RWPE1 (cell line): Measurements from ENCODE around the gene CDX1.

Source experiments
- CTCF ChIA-PET: fragments of 350-600 bp; sonication (Branson Sonifier 250); formaldehyde crosslinking; extraction: SDS; loops from one replicate; lab custom pipeline; 2021; lab: Yijun Ruan, JAX
- POLR2A ChIA-PET: fragments of 400-600 bp; formaldehyde crosslinking; extraction: SDS; loops from one replicate; lab custom pipeline; 2020; ENCODE audit warnings: antibody characterized with exemption; ENCODE audit not compliant: low non-redundant PET; lab: Yijun Ruan, JAX
- DNase-seq: peaks from one replicate; pipeline ENCODE4 v3.0.0; 2012; ENCODE audit warnings: low spot score
- H3K27ac ChIP-seq: fragments of 450-650 bp; 2 replicates; pipeline ENCODE4 v1.5.1; 2017
- TF ChIP-seq, protein P1 (sequence below): fragments of 450-650 bp; conservative IDR thresholded peaks from 2 replicates; pipeline ENCODE4 v1.5.1; 2017; ENCODE audit warnings: low read depth, mild to moderate bottlenecking

The CDX1 gene

DNA sequence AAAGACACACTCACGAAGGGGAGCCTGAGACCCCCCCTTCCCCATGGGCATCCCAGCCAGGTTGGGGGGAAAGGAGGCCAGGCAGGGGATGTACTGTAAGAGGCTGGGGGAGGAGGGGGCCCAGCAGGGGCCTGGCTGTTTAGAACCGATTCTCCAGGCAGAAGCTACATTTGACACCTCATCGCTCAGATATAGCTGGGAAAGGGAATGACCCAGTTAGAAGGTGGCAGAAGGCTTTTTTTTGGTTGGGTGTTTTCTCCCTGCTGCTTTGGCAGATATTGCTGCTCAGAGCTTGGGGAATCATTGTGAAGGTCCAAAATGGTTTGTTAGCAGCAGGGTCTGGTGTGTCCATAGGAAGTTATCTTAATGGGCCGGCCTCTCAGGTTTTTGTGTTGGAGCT is 6.0 kb downstream of the CDX1 start:
- POLR2A ChIA-PET = interaction anchor here (0.5 kb wide), 1 partner anchor 37 kb away, joined by 3 read pairs; no protein-coding TSS in a partner anchor
- CTCF ChIA-PET = interaction anchor here (0.7 to 1.2 kb wide), 3 partner anchors 18 to 43 kb away, joined by 3 to 4 read pairs (median 3); no protein-coding TSS in a partner anchor

DNA sequence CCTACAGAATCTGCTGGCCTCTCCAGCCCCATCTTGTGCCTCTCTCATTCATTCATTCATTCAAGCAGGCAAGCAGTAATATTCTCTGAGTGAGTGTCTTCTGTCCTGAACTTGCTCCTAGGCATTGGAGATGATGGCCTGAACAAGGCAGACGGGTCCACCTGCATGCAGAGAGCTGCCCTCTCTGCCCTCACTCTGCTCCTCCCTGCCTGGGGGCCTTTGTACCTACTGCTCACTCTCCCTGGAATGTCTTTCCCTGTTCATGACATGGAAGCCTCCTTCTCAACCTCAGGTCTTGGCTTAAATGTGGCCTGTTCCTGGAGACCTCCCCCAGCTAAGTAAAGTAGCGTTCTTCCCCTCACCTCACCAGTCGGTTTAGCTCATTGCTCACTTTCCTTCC is 6.6 kb downstream of the CDX1 start:
- CTCF ChIA-PET = interaction anchor here (0.7 to 1.0 kb wide), 2 partner anchors 17 to 43 kb away, joined by 3 to 4 read pairs; no protein-coding TSS in a partner anchor
- no peak for DNase-seq
- POLR2A ChIA-PET = interaction anchor here (0.5 kb wide), 1 partner anchor 36 kb away, joined by 3 read pairs; no protein-coding TSS in a partner anchor
- TF ChIP-seq, protein P1, sequence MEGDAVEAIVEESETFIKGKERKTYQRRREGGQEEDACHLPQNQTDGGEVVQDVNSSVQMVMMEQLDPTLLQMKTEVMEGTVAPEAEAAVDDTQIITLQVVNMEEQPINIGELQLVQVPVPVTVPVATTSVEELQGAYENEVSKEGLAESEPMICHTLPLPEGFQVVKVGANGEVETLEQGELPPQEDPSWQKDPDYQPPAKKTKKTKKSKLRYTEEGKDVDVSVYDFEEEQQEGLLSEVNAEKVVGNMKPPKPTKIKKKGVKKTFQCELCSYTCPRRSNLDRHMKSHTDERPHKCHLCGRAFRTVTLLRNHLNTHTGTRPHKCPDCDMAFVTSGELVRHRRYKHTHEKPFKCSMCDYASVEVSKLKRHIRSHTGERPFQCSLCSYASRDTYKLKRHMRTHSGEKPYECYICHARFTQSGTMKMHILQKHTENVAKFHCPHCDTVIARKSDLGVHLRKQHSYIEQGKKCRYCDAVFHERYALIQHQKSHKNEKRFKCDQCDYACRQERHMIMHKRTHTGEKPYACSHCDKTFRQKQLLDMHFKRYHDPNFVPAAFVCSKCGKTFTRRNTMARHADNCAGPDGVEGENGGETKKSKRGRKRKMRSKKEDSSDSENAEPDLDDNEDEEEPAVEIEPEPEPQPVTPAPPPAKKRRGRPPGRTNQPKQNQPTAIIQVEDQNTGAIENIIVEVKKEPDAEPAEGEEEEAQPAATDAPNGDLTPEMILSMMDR = no peak
- no peak overlapping the region for H3K27ac ChIP-seq

More for the DNA sequence above, 6.0 kb downstream of the CDX1 start:
- DNase-seq = no peak
- TF ChIP-seq, protein P1 = no peak
- no peak overlapping the region for H3K27ac ChIP-seq

DNA sequence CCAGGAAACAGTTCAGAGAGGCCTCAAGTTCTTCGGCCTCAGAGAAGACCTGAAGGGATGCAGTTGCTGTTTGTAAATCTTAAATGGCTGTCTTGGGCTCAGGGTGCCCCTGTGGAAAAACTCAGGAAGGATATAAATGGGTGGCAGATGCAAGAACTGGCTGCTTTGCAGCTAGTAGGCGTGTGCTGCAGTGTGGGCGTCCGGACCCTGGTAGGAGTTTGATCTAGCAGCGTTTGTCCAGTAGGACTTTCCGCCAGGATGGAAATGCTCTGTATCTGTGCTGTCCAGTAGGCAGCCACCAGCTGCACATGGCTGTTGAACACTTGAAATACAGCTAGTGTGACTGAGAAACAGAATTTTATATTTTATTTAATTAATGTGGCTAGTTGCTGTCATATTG is 7.7 kb downstream of the CDX1 start:
- no peak overlapping the region for H3K27ac ChIP-seq
- CTCF ChIA-PET = interaction anchor here (0.6 to 1.4 kb wide), 5 partner anchors 44 to 307 kb away, joined by 3 to 7 read pairs (median 3); no protein-coding TSS in a partner anchor
- TF ChIP-seq, protein P1 = no peak
- POLR2A ChIA-PET = no interaction called here
- no peak for DNase-seq

DNA sequence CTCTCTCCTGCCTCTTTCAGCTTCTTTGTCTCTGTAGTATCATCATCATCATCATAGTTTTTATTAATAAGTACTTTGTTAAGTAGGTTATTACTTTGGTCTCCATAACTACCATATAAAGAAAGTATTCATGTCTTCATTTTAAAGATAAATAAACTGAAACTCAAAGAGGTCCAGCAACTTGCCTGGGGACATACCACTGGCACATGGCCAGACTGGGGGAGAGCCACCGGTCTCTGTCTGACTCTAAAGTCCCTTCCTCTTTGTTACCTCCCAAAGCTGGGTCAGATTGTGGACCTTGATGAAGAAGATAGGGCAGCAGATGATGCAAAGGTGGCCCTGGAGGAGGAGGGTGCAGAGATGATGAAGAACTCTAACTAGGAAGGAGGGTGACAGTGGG is 8.5 kb downstream of the CDX1 start:
- H3K27ac ChIP-seq = no peak overlapping the region
- TF ChIP-seq, protein P1 = no peak
- ChIA-PET POLR2A (no interaction called here), CTCF (interaction anchor here (0.6 to 2.0 kb wide), 8 partner anchors 13 to 507 kb away, joined by 3 to 10 read pairs (median 4); no protein-coding TSS in a partner anchor)
- DNase-seq = no peak

DNA sequence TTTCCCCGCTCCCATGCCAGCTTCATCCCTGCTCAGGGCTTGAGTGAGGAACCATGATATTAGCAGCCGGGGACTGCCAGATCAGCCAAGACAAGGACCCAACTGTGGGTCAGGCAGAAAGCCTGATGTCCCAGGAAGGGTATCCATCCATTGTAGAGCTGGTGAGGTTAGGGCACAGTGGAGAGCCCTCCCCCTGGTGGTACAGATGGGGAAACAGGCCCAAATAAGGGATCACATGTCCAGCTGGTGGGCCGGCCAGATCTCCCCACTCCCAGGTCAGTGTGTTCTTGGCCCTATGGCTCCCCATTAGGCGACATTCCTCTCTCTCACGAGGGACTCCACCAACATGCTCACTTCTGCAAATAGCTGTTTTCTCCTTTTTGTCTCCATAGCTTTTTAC is 9.0 kb downstream of the CDX1 start:
- CTCF ChIA-PET = interaction anchor here (0.6 to 2.0 kb wide), 6 partner anchors 13 to 103 kb away, joined by 3 to 10 read pairs (median 4); no protein-coding TSS in a partner anchor
- TF ChIP-seq, protein P1 = no peak; the same call in 1 of the 2 replicates
- H3K27ac ChIP-seq = no peak overlapping the region
- DNase-seq = peak; percentile 55
- POLR2A ChIA-PET = no interaction called here

DNA sequence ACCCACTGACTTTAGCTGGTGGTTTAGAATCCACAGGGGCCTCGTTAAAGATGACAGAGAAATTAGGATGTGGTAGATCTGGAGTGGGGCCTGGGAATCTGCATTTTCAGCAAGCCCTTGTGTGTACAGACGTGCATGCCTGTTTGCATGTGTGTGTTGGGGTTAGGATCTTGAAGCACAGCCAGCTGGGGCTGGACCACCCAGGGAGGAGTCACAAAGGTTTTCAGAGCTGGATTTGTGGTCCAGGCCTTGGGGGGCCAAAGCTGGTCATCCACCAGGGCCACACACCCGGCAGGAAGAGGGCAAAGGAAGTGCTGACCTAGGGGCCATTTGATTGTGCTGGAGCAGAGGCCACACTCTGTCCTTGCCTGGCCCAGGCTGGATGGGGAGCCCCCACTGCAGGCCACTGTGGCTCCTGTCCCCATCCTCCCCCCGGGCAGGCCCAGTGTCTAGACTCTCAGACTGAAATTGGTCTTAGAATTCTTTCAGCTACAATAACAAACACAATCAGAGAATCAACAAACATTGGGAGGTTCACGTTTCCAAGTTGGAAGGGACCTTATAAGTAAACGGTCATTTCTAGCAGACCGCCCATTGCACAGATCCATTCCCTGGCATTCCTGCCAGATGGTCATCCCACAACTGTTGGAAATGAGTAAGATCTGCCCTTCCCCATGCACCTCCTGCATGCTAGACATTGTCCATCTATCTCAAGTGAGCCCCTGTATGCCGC is 10.3 kb downstream of the CDX1 start:
- ChIA-PET POLR2A (no interaction called here), CTCF (interaction anchor here (0.9 to 2.0 kb wide), 3 partner anchors 10 to 41 kb away, joined by 3 to 10 read pairs (median 3); no protein-coding TSS in a partner anchor)
- no peak overlapping the region for H3K27ac ChIP-seq
- no peak for DNase-seq
- TF ChIP-seq, protein P1 = no peak
